GM12864 (cell line): ENCODE data around the gene KDM4B.
"Not testable (repeated sequence)": the region's sequence is repeated elsewhere in the genome, so short reads cannot be mapped to it uniquely, and the experiment has no call there.

Source experiments
- DNase-seq: peaks from one replicate; pipeline ENCODE4 v3.0.0-alpha.2; 2011; ENCODE audit warnings: low read depth
- H3K4me3 ChIP-seq: 2 replicates; pipeline ENCODE4 v1.5.1; 2011; ENCODE audit warnings: mild to moderate bottlenecking, low read depth, low read length, control low read depth
- TF ChIP-seq, protein P1 (sequence below): IDR thresholded peaks from 2 replicates; pipeline ENCODE4 v1.5.1; 2011; ENCODE audit warnings: low read depth, mild to moderate bottlenecking, moderate library complexity, low read length, control low read depth, inconsistent platforms; ENCODE audit errors: missing control alignments

Gene KDM4B

DNA sequence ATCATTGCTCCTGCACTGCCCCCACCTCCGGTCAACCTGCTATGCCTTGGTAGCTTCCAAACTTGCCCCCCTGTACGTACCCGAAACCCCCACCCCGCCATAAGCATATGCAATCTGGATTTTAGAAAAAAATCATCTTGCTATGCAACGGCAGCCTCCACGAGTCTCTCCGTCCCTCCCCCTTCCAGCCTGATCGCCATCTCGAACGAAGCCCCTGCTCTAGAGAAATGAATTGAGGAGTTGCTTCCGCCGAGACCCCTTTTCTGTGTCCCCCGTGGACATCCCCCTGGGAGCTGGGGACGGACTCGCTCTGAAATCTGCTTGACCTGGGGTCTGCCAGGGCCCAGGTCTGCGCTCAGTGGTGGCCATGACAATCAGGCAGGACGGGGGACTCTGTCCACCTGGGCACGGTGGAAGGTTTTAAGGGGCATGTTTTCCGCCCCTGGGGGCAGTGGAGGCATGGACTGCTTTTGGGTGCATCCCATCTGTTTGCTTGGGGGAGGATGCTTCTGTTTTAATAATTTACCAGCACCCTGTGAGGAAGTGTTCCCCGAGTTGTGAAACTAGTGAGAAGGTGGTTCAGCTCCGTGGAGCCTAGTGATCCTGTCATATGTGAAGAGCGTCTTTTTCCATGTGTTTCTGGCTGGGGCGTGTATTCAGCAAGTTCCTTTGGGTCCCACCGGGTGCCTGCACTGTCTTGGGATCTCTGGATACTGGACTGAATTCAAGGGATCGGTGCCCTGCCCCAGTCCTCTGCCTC, 1.0 kb downstream of the KDM4B start:
- peak overlapping the region; percentile 86 for H3K4me3 ChIP-seq
- DNase-seq, result peak; percentile 38
- TF ChIP-seq, protein P1, sequence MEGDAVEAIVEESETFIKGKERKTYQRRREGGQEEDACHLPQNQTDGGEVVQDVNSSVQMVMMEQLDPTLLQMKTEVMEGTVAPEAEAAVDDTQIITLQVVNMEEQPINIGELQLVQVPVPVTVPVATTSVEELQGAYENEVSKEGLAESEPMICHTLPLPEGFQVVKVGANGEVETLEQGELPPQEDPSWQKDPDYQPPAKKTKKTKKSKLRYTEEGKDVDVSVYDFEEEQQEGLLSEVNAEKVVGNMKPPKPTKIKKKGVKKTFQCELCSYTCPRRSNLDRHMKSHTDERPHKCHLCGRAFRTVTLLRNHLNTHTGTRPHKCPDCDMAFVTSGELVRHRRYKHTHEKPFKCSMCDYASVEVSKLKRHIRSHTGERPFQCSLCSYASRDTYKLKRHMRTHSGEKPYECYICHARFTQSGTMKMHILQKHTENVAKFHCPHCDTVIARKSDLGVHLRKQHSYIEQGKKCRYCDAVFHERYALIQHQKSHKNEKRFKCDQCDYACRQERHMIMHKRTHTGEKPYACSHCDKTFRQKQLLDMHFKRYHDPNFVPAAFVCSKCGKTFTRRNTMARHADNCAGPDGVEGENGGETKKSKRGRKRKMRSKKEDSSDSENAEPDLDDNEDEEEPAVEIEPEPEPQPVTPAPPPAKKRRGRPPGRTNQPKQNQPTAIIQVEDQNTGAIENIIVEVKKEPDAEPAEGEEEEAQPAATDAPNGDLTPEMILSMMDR, result no peak

DNA sequence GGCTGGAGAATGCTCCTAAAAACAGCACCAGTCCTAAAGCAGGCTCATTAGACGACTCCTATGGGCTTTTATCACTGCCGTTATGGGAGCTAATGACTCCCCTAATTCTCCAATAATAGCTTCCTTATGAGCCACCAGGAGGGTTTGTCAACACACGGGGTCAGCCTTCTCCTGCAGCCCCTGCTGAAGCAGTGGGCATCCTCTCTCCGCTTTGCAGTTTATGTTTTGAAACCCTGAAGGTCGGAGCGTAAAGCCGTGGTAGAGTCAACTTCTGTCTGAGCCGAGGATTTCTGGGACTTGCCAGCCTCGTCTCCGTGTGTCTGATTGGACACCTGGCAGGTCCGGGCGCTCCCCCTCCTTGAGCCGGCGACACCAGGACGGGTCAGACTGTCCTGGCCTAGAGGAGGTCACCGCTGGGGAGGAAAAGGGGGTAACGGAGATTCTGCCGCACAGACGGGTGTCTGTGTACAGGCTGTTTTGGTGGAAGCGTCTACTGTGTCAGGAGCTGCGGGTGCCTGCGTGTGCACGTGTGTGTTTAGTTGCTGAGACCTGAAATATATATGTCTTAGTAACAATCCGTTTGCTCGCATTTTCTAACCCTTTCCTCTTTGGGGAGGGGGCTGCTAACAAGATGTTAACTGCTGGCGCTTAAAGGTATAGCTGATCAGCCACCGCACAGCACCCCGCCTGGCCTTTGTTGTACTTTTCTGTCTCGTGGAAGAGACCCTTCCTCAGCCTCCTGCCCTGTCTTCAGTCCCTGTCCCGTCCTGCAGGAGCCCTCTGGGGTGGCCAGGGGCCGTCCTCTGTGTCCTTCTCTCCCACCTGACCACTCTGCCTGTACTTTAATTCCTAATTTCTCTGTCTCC, 1.9 kb downstream of the KDM4B start:
- peak overlapping the region; percentile 86 for H3K4me3 ChIP-seq
- TF ChIP-seq, protein P1, result no peak
- DNase-seq, result no peak

- TF ChIP-seq, protein P1, result no peak
- peak overlapping the region; percentile 86 for H3K4me3 ChIP-seq
- DNase-seq, result no peak
These were observed 2.5 kb downstream of the KDM4B start for GRCh38 chr19:4971424-4971793.

GRCh38 chr19:4971816-4972495, 3.0 kb downstream of the KDM4B start:
- peak overlapping the region; percentile 86; the same call in 1 of the 2 replicates for H3K4me3 ChIP-seq
- TF ChIP-seq, protein P1, result no peak
- DNase-seq, result no peak

DNA sequence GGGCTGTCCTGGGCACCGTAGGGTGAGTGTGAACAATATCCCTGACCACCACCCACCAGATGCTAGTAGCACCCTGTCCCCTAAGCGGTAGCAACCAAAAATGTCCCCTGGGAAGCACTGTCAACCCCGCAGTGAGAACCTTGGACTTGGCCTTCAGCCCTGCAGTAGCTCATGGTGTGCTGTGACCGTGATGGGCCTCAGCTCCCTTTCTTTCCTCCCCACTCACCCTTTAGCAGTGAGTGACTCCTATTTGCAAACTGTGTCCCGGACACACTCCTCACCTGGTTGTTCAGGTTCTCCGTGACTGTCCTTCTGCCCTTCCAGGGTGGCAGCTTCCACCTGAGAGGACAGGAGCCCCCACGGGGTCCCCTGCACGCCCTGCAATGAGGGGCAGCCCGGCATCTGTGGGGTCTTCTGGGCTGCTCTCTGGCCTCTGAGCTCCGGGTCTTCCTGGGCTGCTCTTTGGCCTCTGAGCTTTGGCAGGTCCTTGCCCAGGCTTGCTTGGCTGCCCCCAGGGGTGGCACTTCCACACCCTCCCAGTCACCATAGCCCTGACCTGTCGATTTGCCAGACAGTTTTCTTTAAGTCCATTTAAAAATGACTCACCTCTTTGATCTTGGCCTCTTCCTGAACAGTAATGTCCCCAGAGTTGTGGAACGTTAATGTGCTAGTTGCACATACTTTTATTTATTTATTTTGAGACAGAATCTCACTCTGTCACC, 3.8 kb downstream of the KDM4B start:
- TF ChIP-seq, protein P1, result no peak
- no peak overlapping the region for H3K4me3 ChIP-seq
- no peak for DNase-seq

GRCh38 chr19:4974880-4975469, 6.1 kb downstream of the KDM4B start:
- TF ChIP-seq, protein P1, result no peak
- H3K4me3 ChIP-seq, result no peak overlapping the region
- no peak for DNase-seq

DNA sequence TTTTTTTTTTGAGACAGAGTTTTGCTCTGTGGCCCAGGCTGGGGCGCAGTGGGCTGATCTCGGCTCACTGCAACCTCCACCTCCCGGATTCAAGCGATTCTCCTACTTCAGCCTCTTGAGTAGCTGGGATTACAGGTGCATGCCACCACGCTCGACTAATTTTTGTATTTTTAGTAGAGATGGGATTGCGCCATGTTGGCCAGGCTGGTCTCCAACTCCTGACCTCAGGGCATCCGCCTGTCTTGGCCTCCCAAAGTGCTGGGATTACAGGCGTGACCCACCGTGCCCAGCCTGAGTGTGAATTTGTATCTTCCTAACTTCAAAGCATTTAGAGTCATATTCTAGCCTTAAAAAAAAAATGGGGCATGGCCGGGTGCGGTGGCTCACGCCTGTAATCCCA, 6.7 kb downstream of the KDM4B start:
- not testable (repeated sequence) for DNase-seq, H3K4me3 ChIP-seq
